GM12874 (cell line): ENCODE results near the gene CEACAM16.

Source experiments
- TF ChIP-seq, protein P1 (sequence below): IDR thresholded peaks from 2 replicates; pipeline ENCODE4 v1.5.1; 2011; ENCODE audit warnings: low read depth, mild to moderate bottlenecking, control low read depth, low read length, moderate library complexity; ENCODE audit not compliant: insufficient read depth

Gene CEACAM16

GRCh38 chr19:44708940-44709339 lies 10.0 kb downstream of the CEACAM16 start:
- TF ChIP-seq, protein P1, sequence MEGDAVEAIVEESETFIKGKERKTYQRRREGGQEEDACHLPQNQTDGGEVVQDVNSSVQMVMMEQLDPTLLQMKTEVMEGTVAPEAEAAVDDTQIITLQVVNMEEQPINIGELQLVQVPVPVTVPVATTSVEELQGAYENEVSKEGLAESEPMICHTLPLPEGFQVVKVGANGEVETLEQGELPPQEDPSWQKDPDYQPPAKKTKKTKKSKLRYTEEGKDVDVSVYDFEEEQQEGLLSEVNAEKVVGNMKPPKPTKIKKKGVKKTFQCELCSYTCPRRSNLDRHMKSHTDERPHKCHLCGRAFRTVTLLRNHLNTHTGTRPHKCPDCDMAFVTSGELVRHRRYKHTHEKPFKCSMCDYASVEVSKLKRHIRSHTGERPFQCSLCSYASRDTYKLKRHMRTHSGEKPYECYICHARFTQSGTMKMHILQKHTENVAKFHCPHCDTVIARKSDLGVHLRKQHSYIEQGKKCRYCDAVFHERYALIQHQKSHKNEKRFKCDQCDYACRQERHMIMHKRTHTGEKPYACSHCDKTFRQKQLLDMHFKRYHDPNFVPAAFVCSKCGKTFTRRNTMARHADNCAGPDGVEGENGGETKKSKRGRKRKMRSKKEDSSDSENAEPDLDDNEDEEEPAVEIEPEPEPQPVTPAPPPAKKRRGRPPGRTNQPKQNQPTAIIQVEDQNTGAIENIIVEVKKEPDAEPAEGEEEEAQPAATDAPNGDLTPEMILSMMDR: no peak

DNA sequence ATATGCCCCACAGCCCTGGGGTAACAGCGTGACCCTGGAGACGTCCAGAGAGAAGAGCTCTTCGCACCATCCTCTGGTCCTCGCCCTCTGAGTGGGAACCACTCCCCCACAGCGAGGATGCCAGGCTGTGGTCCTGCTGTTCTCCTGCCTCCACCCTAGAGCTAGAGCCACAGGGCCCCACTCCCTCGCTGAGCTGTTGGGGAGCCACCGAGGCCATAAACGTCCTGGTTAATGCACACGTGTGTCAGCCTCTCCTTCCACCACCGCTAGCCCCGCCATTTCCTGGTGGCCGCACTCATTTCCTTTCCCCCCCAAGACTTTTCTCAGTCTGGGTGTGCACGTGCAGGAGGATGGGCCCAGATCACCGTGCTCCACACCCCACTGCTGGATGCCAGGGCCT lies 11.5 kb downstream of the CEACAM16 start:
- TF ChIP-seq, protein P1: no peak

DNA sequence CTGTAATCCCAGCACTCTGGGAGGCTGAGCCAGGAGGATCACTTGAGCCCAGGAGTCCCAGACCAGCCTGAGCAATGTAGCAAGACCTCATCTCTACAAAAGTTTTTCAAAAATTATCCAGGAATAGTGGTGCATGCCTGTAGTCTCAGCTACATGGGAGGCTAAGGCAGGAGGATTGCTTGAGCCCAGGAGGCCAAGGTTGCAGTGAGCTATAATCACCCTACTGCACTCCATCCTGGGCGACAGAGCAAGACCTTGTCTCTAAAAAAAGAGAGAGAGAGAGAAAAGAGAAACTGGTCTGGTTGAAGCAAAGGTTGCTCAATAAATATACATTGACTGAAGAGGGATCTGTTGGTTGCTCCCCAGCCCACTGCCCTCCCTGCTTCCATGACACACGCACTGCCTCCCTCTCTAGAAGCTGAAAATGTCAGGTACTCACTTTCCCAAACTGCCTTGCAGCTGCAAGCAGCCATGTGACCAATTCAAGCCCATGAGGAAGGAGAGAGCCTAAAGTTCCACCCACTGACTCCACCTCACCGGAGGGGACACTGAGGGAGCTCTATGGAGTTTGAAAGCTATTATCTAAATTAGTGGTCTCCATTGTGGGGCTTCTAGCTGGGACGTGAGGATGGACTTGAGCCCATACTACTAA lies 14.0 kb downstream of the CEACAM16 start:
- TF ChIP-seq, protein P1: no peak

- TF ChIP-seq, protein P1: no peak
These were observed 15.7 kb downstream of the CEACAM16 start for GRCh38 chr19:44714597-44715169.

GRCh38 chr19:44717603-44718002 lies 18.7 kb downstream of the CEACAM16 start:
- TF ChIP-seq, protein P1: no peak

GRCh38 chr19:44718441-44719261 lies 19.7 kb downstream of the CEACAM16 start:
- TF ChIP-seq, protein P1: no peak

DNA sequence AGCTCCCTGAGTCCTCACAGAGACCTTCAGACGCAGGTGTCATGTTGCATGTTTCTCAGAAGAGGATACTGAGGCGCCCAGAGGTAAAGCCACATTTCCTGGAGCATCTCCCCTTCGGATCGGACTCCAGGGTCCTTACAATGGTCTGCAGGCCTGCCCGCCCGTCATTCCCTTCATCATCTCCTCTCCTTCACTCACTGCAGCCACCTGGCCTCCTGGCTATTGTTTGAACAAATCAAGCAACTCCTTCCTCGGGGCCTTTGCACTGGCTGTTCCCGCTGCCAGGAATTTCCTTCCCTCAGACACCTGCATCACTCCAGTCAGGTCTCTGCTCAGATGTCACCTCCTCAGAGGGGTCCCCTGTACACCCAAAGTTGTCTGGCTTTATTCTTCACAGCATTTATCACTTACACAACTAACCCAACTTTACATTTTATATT lies 20.3 kb downstream of the CEACAM16 start:
- TF ChIP-seq, protein P1: no peak
